GM12864 (cell line): ENCODE data around the gene LRP4.
A peak's percentile ranks its signal among the peaks of the same experiment; 100 is the strongest.

Experiments
- DNase-seq: peaks from one replicate; pipeline ENCODE4 v3.0.0-alpha.2; 2011; ENCODE audit warnings: low read depth
- H3K4me3 ChIP-seq: 2 replicates; pipeline ENCODE4 v1.5.1; 2011; ENCODE audit warnings: mild to moderate bottlenecking, low read depth, low read length, control low read depth
- TF ChIP-seq, protein P1 (sequence below): IDR thresholded peaks from 2 replicates; pipeline ENCODE4 v1.5.1; 2011; ENCODE audit warnings: low read depth, mild to moderate bottlenecking, moderate library complexity, low read length, control low read depth, inconsistent platforms; ENCODE audit errors: missing control alignments

The LRP4 gene

DNA sequence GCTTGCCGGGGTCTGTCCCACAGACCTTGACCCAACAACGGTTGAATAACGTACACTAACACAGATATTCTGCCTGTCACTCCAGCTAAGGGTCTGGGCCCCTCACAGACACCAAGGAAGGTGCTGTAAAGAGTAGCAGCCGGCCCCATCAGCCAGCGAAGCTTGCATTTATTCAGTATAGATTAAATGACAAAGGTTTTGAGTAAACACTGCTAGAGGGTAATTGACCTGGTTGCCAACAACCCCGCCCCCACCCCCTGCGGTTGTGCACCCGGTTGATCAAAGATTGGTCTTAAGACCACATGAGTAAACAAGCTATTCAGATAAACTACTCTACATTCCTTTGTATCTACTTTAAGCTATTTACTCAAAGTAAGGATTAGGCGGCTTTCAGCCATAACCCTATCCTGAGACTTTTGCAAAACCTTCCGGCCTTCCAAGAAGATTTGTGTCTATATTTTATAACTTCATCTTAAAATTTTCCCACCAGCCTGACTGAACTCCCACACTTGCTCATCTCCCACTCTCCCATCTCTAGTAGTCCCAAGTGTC is 67.4 kb downstream of the LRP4 start:
- no peak overlapping the region for H3K4me3 ChIP-seq
- TF ChIP-seq, protein P1, sequence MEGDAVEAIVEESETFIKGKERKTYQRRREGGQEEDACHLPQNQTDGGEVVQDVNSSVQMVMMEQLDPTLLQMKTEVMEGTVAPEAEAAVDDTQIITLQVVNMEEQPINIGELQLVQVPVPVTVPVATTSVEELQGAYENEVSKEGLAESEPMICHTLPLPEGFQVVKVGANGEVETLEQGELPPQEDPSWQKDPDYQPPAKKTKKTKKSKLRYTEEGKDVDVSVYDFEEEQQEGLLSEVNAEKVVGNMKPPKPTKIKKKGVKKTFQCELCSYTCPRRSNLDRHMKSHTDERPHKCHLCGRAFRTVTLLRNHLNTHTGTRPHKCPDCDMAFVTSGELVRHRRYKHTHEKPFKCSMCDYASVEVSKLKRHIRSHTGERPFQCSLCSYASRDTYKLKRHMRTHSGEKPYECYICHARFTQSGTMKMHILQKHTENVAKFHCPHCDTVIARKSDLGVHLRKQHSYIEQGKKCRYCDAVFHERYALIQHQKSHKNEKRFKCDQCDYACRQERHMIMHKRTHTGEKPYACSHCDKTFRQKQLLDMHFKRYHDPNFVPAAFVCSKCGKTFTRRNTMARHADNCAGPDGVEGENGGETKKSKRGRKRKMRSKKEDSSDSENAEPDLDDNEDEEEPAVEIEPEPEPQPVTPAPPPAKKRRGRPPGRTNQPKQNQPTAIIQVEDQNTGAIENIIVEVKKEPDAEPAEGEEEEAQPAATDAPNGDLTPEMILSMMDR: no peak
- DNase-seq: no peak

DNA sequence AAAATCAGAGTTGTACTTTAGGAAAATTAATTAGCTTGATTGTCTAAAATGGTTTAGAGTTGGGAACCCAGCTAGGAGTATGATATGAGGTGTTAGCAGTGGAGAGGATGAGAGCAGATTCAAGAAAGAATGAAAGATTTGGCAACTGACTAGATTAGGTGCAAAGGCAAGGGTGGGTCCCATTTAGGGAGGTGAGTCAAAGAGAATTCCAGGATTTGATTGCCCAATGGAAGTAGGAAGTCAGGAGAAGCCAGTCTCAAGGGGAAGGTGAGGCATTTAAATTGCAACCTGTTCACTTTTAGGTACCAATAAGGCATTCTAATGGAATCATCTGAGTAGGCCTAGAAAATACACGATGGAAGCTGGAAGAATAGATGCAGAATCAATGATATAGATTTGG is 68.7 kb downstream of the LRP4 start:
- no peak for DNase-seq
- no peak overlapping the region for H3K4me3 ChIP-seq
- TF ChIP-seq, protein P1: no peak

DNA sequence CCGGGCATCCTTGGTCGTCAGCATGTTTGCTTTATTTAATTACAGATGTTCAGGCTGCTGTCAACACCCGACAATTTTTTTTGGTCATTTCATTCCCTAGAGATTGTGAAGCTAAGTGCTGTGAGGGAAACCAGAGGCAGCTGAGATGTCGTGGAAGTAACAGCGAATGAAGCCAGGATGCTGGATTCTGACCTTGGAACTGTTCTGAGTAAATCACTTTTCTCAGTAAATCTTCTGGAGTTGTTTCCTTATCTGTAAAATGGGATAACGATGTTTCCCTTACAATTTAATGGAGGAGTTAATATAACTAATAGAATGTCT is 71.9 kb downstream of the LRP4 start:
- DNase-seq: no peak
- TF ChIP-seq, protein P1: no peak
- peak overlapping the region; percentile 86 for H3K4me3 ChIP-seq

DNA sequence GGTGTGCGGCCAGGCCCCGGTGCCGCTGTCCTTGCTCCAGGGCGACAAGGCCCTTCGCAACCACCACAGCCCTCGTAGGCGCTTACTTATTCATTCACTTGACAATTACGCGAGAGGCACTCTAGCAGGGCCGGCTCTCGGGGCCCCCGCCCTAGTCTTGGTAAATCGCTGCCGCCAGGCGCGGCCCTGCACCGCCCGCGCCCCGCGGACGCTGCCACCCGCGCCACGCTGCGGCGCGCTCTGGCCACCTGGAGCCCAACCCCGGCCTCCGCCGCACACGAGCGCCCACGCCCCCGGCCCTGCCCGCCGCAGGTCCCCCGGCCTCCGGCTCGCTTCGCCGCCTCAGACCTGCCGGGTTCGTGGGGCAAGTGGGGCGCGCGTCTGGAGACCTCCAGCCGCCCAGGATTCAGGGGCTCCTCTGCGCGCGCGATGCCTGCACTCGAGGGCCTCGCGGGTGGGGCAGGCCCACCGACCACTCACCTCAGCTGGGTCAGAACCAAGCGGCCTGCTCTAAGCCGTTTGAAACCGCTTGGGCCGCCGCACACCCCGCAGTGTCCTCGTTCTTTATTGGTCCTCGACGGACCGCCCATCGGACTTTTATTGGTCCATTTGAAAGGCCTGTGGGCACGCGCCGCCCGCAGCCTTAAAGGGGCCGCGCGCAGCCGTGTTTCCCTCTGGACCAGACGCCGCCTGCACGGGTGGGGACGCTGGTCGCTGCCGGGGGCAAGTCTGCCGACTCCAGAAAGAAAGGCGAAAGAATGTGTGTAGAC is 72.4 kb downstream of the LRP4 start, which contains the start of gene CKAP5:
Gene CKAP5 (minus strand): TSS at position 541 of the 770 bp plus-strand sequence. CDS start 25,049 bp downstream, outside the sequence.
- DNase-seq: peak; percentile 75
- H3K4me3 ChIP-seq: peak within 1 kb of the TSS; percentile 86
- TF ChIP-seq, protein P1: no peak

DNA sequence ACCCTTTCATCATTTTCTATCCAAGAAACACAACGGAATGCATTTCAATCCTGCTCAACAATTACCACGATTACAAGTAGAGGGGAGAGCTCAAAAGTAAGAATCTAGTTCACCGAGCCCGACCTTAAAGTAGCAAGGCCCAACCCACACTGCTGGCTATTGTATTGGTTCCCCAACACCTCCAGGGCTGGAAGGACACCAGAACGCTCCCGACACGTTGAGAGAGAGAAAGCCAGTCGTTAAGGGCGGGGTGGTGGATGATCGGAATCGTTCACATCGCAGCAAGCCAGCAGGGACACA is 73.0 kb downstream of the LRP4 start:
- peak overlapping the region; percentile 86 for H3K4me3 ChIP-seq
- DNase-seq: no peak
- TF ChIP-seq, protein P1: no peak

DNA sequence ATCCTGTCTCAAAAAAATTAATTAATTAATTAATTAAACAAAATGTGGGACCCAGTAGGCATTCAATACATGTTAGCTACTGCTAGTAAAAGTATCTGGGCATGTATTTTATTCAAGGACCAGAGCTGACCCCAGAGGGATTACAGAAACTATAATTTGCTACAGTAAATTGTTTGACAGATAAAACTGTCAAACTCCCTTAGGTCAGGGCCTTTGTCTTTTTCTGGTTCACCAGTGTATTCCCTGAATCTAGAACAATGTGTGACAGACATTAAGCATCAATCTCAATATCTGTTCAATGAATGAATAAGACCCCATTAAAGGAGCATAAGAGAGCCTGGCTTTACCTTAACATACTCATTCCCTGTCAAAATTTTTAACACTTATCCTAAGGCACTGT is 78.2 kb downstream of the LRP4 start:
- TF ChIP-seq, protein P1: no peak
- H3K4me3 ChIP-seq: no peak overlapping the region
- DNase-seq: no peak

DNA sequence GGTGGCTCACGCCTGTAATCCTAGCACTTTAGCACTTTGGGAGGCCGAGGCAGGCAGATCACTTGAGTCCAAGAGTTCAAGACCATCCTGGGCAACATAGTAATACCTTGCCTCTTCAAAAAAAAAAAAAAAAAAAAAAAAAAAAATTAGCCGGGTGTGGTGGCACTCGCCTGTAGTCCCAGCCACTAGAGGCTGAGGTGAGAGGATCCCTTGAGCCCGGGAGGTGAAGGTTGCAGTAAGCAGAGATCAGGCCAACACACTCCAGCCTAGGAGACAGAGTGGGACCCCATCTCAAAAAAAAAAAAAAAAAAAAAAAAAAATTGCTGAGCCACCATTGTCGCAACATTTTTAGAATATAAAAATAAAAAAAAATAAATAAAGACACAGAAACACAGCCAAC is 79.8 kb downstream of the LRP4 start:
- no peak overlapping the region for H3K4me3 ChIP-seq
- TF ChIP-seq, protein P1: no peak
- no peak for DNase-seq
